HEK293 (cell line): ENCODE results near the gene DPYSL3.

Source experiments
- CTCF ChIA-PET: fragments of 350-600 bp; formaldehyde crosslinking; extraction: SDS; loops from one replicate; lab custom pipeline; 2021; ENCODE audit warnings: antibody characterized with exemption; lab: Yijun Ruan, JAX
- POLR2A ChIA-PET: fragments of 300-600 bp; formaldehyde crosslinking; extraction: SDS; loops from one replicate; lab custom pipeline; 2020; ENCODE audit warnings: antibody characterized with exemption, inconsistent platforms; lab: Yijun Ruan, JAX
- H3K27ac ChIP-seq: fragments of 200-500 bp; sonication (Bioruptor generic); 2 replicates; pipeline ENCODE4 v1.5.1; 2014; ENCODE audit warnings: low read depth, low read length, control low read depth, inconsistent platforms; ENCODE audit errors: extremely low read depth
- H3K36me3 ChIP-seq, 2 experiments: fragments of 200-500 bp in 1 of 2; sonication (Bioruptor generic) in 1 of 2; 1 replicate in 1 of 2; 2 replicates in 1 of 2; pipeline ENCODE4 v1.5.1; 2014 to 2017; ENCODE audit warnings: inconsistent platforms in 2 of 2, low read length in 2 of 2; ENCODE audit not compliant: control insufficient read depth in 2 of 2, insufficient read depth in 1 of 2
- H3K4me1 ChIP-seq: fragments of 200-500 bp; sonication (Bioruptor generic); 2 replicates; pipeline ENCODE4 v1.5.1; 2014; ENCODE audit warnings: mild to moderate bottlenecking, low read length, inconsistent platforms; ENCODE audit not compliant: control insufficient read depth, insufficient read depth
- H3K4me3 ChIP-seq: 2 replicates; pipeline ENCODE4 v1.5.1; 2011; ENCODE audit warnings: low read depth, mild to moderate bottlenecking, control low read depth, low read length, moderate library complexity
- H3K9me3 ChIP-seq: fragments of 200-500 bp; sonication (Bioruptor generic); 2 replicates; pipeline ENCODE4 v1.5.1; 2014; ENCODE audit warnings: low read depth, low read length, inconsistent platforms; ENCODE audit not compliant: control insufficient read depth, insufficient read depth
- ATF2 ChIP-seq: fragments of 450-650 bp; formaldehyde crosslinking; IDR thresholded peaks from 2 replicates; pipeline ENCODE4 v1.5.1; 2016; ENCODE audit warnings: missing biosample characterization, missing genetic modification characterization, low read depth
- BCL11B ChIP-seq: fragments of 450-650 bp; formaldehyde crosslinking; IDR thresholded peaks from 2 replicates; pipeline ENCODE4 v1.5.1; 2016; ENCODE audit warnings: low read depth, missing biosample characterization, missing genetic modification characterization
- HOXC10 ChIP-seq: sonication (generic); formaldehyde crosslinking; IDR thresholded peaks from 2 replicates; pipeline ENCODE4 v1.8.1; 2023; ENCODE audit warnings: mild to moderate bottlenecking, missing genetic modification reagents
- KLF1 ChIP-seq: fragments of 450-650 bp; formaldehyde crosslinking; IDR thresholded peaks from 2 replicates; pipeline ENCODE4 v1.5.1; 2016; ENCODE audit warnings: missing biosample characterization, missing genetic modification characterization
- KLF7 ChIP-seq: fragments of 450-650 bp; formaldehyde crosslinking; IDR thresholded peaks from 2 replicates; pipeline ENCODE4 v1.5.1; 2016; ENCODE audit warnings: missing biosample characterization, missing genetic modification characterization, borderline replicate concordance
- KLF9 ChIP-seq: fragments of 450-650 bp; formaldehyde crosslinking; IDR thresholded peaks from 2 replicates; pipeline ENCODE4 v1.5.1; 2016; ENCODE audit warnings: missing biosample characterization, missing genetic modification characterization, low read depth
- ZBTB48 ChIP-seq: fragments of 450-650 bp; formaldehyde crosslinking; IDR thresholded peaks from 2 replicates; pipeline ENCODE4 v1.5.1; 2016; ENCODE audit warnings: missing biosample characterization, missing genetic modification characterization
- ZBTB49 ChIP-seq: fragments of 450-650 bp; formaldehyde crosslinking; IDR thresholded peaks from 2 replicates; pipeline ENCODE4 v1.5.1; 2016; ENCODE audit warnings: missing biosample characterization, missing genetic modification characterization, low read depth
- ZFP3 ChIP-seq: fragments of 450-650 bp; formaldehyde crosslinking; IDR thresholded peaks from 2 replicates; pipeline ENCODE4 v1.5.1; 2016; ENCODE audit warnings: low read depth, missing biosample characterization, missing genetic modification characterization
- ZFP41 ChIP-seq: fragments of 450-650 bp; formaldehyde crosslinking; IDR thresholded peaks from 2 replicates; pipeline ENCODE4 v1.5.1; 2016; ENCODE audit warnings: missing biosample characterization, missing genetic modification characterization, borderline replicate concordance
- ZNF112 ChIP-seq: fragments of 450-650 bp; formaldehyde crosslinking; IDR thresholded peaks from 2 replicates; pipeline ENCODE4 v1.5.0; 2017; ENCODE audit warnings: missing biosample characterization, missing genetic modification characterization
- ZNF146 ChIP-seq: fragments of 450-650 bp; formaldehyde crosslinking; IDR thresholded peaks from 2 replicates; pipeline ENCODE4 v1.5.1; 2016; ENCODE audit warnings: missing biosample characterization, missing genetic modification characterization
- ZNF155 ChIP-seq: fragments of 450-650 bp; formaldehyde crosslinking; IDR thresholded peaks from 2 replicates; pipeline ENCODE4 v1.5.1; 2016; ENCODE audit warnings: missing biosample characterization, missing genetic modification characterization
- ZNF184 ChIP-seq: fragments of 450-650 bp; IDR thresholded peaks from 2 replicates; pipeline ENCODE4 v1.5.1; 2018; ENCODE audit warnings: missing biosample characterization, mild to moderate bottlenecking, missing genetic modification characterization
- ZNF19 ChIP-seq: fragments of 450-650 bp; formaldehyde crosslinking; IDR thresholded peaks from 2 replicates; pipeline ENCODE4; 2016; ENCODE audit warnings: missing biosample characterization, missing genetic modification characterization, low read depth
- ZNF211 ChIP-seq: fragments of 450-650 bp; formaldehyde crosslinking; IDR thresholded peaks from 2 replicates; pipeline ENCODE4 v1.5.1; 2016; ENCODE audit warnings: low read depth, missing biosample characterization, missing genetic modification characterization
- ZNF266 ChIP-seq: fragments of 450-650 bp; formaldehyde crosslinking; IDR thresholded peaks from 2 replicates; pipeline ENCODE4 v1.5.1; 2016; ENCODE audit warnings: missing biosample characterization, missing genetic modification characterization, low read depth
- ZNF354C ChIP-seq: fragments of 450-650 bp; formaldehyde crosslinking; IDR thresholded peaks from 2 replicates; pipeline ENCODE4 v1.5.1; 2016; ENCODE audit warnings: missing biosample characterization, missing genetic modification characterization, low read depth, borderline replicate concordance
- ZNF513 ChIP-seq: fragments of 450-650 bp; IDR thresholded peaks from 2 replicates; pipeline ENCODE4 v1.5.1; 2018; ENCODE audit warnings: missing biosample characterization, missing genetic modification characterization
- ZNF558 ChIP-seq: fragments of 450-650 bp; formaldehyde crosslinking; IDR thresholded peaks from 2 replicates; pipeline ENCODE4 v1.5.1; 2016; ENCODE audit warnings: missing biosample characterization, missing genetic modification characterization
- ZNF639 ChIP-seq: fragments of 450-650 bp; formaldehyde crosslinking; IDR thresholded peaks from 2 replicates; pipeline ENCODE4 v1.5.1; 2016; ENCODE audit warnings: missing biosample characterization, missing genetic modification characterization
- ZNF768 ChIP-seq: fragments of 450-650 bp; formaldehyde crosslinking; IDR thresholded peaks from 2 replicates; pipeline ENCODE4 v1.5.1; 2018; ENCODE audit warnings: missing biosample characterization, mild to moderate bottlenecking, missing genetic modification characterization
- ZNF777 ChIP-seq: fragments of 450-650 bp; formaldehyde crosslinking; IDR thresholded peaks from 2 replicates; pipeline ENCODE4 v1.5.1; 2017; ENCODE audit warnings: missing biosample characterization, missing genetic modification characterization, borderline replicate concordance

The DPYSL3 gene

GRCh38 chr5:147453875-147454814, 55.7 kb downstream of the DPYSL3 start (continued):
- TF ChIP-seq ZNF184 (no peak), ZNF146 (tag by site-specific recombination) (no peak), KLF1 (peak; percentile 82)

- ChIA-PET POLR2A (no interaction called here), CTCF (interaction anchor here (1.3 to 6.0 kb wide), 3 partner anchors 18 to 126 kb away, joined by 3 to 51 read pairs (median 5); no protein-coding TSS in a partner anchor)
- H3K4me3 ChIP-seq = peak overlapping the region; percentile 92
- no peak overlapping the region for H3K27ac ChIP-seq
- H3K4me1 ChIP-seq = peaks cover 14% of the 10 kb centered on the region; the same call in 1 of the 2 replicates
- TF ChIP-seq ZBTB49 (tag by site-specific recombination) (no peak), ZFP3 (tag by site-specific recombination) (no peak), ZBTB48 (tag by site-specific recombination) (peak; percentile 32; the same call in 1 of the 2 replicates)
- H3K9me3 ChIP-seq = no peaks in the 10 kb centered on the region
- no peaks in the 10 kb centered on the region for H3K36me3 ChIP-seq
Measured at GRCh38 chr5:147452165-147452811, 57.6 kb downstream of the DPYSL3 start.

- POLR2A ChIA-PET = no interaction called here
- CTCF ChIA-PET = interaction anchor here (1.6 to 6.0 kb wide), 2 partner anchors 108 to 127 kb away, joined by 5 to 51 read pairs; no protein-coding TSS in a partner anchor
- H3K4me3 ChIP-seq = no peak overlapping the region
- H3K9me3 ChIP-seq = no peaks in the 10 kb centered on the region
- no peak overlapping the region for H3K27ac ChIP-seq
- H3K36me3 ChIP-seq = no peaks in the 10 kb centered on the region
- peaks cover 14% of the 10 kb centered on the region; the same call in 1 of the 2 replicates for H3K4me1 ChIP-seq
- TF ChIP-seq HOXC10 (CRISPR knock-in tag) (no peak), ZNF19 (tag by site-specific recombination) (no peak), ZNF354C (tag by site-specific recombination) (no peak), ZNF266 (tag by site-specific recombination) (no peak), ZNF211 (no peak), KLF9 (tag by site-specific recombination) (no peak), ZNF639 (tag by site-specific recombination) (no peak), ZNF112 (tag by site-specific recombination) (no peak), ZNF777 (tag by site-specific recombination) (no peak), ATF2 (tag by site-specific recombination) (no peak), ZNF513 (tag by site-specific recombination) (no peak), ZNF558 (no peak), ZFP41 (no peak), ZNF155 (tag by site-specific recombination) (no peak), KLF7 (tag by site-specific recombination) (no peak), BCL11B (tag by site-specific recombination) (no peak), ZNF768 (tag by site-specific recombination) (no peak), ZFP3 (tag by site-specific recombination) (no peak)
Measured at GRCh38 chr5:147451193-147451592, 58.7 kb downstream of the DPYSL3 start.
